OCI-LY1 (cell line): ENCODE measurements around the gene NCEH1.

Experiments used
- H2AFZ ChIP-seq: fragments of 200-600 bp; sonication (generic), shearing (Covaris generic); 2 replicates; pipeline ENCODE4 v1.6.0; 2014; ENCODE audit warnings: antibody characterized with exemption, mild to moderate bottlenecking, low read length
- H3F3A ChIP-seq: fragments of 200-600 bp; sonication (generic), shearing (Covaris generic); 2 replicates; pipeline ENCODE4 v1.6.0; 2014; ENCODE audit warnings: mild to moderate bottlenecking, antibody characterized with exemption, low read length, moderate library complexity; ENCODE audit not compliant: insufficient read depth
- H3K27ac ChIP-seq: fragments of 200-600 bp; sonication (generic); 2 replicates; pipeline ENCODE4 v1.5.1; 2014; ENCODE audit warnings: low read length, mixed run types, mild to moderate bottlenecking, low read depth; ENCODE audit not compliant: poor library complexity, severe bottlenecking
- H3K27me3 ChIP-seq: fragments of 200-600 bp; sonication (generic); 2 replicates; pipeline ENCODE4 v1.6.0; 2014; ENCODE audit warnings: antibody characterized with exemption, mild to moderate bottlenecking, low read length, moderate library complexity; ENCODE audit not compliant: insufficient read depth
- H3K36me3 ChIP-seq: fragments of 200-600 bp; sonication (generic); 2 replicates; pipeline ENCODE4 v1.6.1; 2014; ENCODE audit warnings: mild to moderate bottlenecking, antibody characterized with exemption, low read length, moderate library complexity, mixed read lengths; ENCODE audit not compliant: insufficient read depth
- H3K4me1 ChIP-seq: fragments of 200-600 bp; sonication (generic); 2 replicates; pipeline ENCODE4 v1.5.1; 2014; ENCODE audit warnings: mild to moderate bottlenecking, low read length, moderate library complexity; ENCODE audit not compliant: insufficient read depth, severe bottlenecking
- H3K4me2 ChIP-seq: fragments of 200-600 bp; sonication (generic), shearing (Covaris generic); 2 replicates; pipeline ENCODE4 v1.6.1; 2014; ENCODE audit warnings: low read length
- H3K4me3 ChIP-seq: fragments of 200-600 bp; sonication (generic); 2 replicates; pipeline ENCODE4 v1.5.1; 2014; ENCODE audit warnings: low read length, low read depth, mild to moderate bottlenecking, mixed read lengths; ENCODE audit not compliant: poor library complexity, severe bottlenecking
- H3K79me2 ChIP-seq: fragments of 200-600 bp; shearing (Covaris generic); 2 replicates; pipeline ENCODE4 v1.6.1; 2016; ENCODE audit warnings: mixed run types, low read length, mixed read lengths; ENCODE audit not compliant: insufficient read depth
- H3K9ac ChIP-seq: fragments of 200-600 bp; sonication (generic), shearing (Covaris generic); 2 replicates; pipeline ENCODE4 v1.6.1; 2014; ENCODE audit warnings: mild to moderate bottlenecking, low read length, mixed read lengths
- H3K9me2 ChIP-seq: fragments of 200-600 bp; sonication (generic), shearing (Covaris generic); 2 replicates; pipeline ENCODE4 v1.6.1; 2014; ENCODE audit warnings: low read depth, mild to moderate bottlenecking, low read length, mixed read lengths
- H3K9me3 ChIP-seq: fragments of 200-600 bp; shearing (Covaris generic); 2 replicates; pipeline ENCODE4 v1.6.1; 2014; ENCODE audit warnings: low read length, mixed read lengths
- H4K20me1 ChIP-seq: fragments of 200-600 bp; sonication (generic), shearing (Covaris generic); 2 replicates; pipeline ENCODE4 v1.6.0; 2016; ENCODE audit warnings: mild to moderate bottlenecking, low read length; ENCODE audit not compliant: insufficient read depth
- EZH2 ChIP-seq: fragments of 200-600 bp; sonication (generic), shearing (Covaris generic); IDR thresholded peaks from 2 replicates; pipeline ENCODE4 v1.8.0; 2017; ENCODE audit warnings: borderline replicate concordance, mixed run types, mild to moderate bottlenecking, antibody characterized with exemption, low read length, moderate library complexity, mixed read lengths
- TF ChIP-seq, protein P1 (sequence below): fragments of 200-600 bp; sonication (generic), shearing (Covaris generic); IDR thresholded peaks from 2 replicates; pipeline ENCODE4 v1.5.1; 2017; ENCODE audit warnings: mild to moderate bottlenecking, antibody characterized with exemption, low read length, moderate library complexity, mixed read lengths

NCEH1 gene

DNA sequence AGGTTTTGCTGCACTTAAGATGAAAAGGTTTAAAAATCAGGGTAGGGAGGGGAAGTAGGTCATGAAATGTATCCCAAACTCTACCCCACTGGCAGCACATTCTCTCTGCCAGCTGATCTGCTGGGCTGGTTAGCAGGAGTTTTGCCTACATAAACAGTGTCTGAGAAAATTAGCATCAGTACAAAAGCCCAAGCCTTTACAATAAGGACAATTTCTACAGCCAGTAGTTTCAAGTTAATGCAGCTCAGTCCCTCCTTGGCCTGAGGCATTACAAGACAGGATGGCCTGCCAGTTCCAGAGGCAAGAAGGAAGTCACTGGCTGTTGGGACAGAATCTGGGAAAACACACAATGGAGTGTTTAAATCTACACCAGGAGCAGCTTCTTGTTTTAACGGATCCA, 32.8 kb downstream of the NCEH1 start:
- no peaks in the 10 kb centered on the region for H3K79me2 ChIP-seq
- peak overlapping the region; percentile 16 for H3K4me3 ChIP-seq
- peaks cover 21% of the 10 kb centered on the region for H3K4me1 ChIP-seq
- peak overlapping the region; percentile 42 for H3K4me2 ChIP-seq
- TF ChIP-seq, protein P1, sequence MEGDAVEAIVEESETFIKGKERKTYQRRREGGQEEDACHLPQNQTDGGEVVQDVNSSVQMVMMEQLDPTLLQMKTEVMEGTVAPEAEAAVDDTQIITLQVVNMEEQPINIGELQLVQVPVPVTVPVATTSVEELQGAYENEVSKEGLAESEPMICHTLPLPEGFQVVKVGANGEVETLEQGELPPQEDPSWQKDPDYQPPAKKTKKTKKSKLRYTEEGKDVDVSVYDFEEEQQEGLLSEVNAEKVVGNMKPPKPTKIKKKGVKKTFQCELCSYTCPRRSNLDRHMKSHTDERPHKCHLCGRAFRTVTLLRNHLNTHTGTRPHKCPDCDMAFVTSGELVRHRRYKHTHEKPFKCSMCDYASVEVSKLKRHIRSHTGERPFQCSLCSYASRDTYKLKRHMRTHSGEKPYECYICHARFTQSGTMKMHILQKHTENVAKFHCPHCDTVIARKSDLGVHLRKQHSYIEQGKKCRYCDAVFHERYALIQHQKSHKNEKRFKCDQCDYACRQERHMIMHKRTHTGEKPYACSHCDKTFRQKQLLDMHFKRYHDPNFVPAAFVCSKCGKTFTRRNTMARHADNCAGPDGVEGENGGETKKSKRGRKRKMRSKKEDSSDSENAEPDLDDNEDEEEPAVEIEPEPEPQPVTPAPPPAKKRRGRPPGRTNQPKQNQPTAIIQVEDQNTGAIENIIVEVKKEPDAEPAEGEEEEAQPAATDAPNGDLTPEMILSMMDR = no peak
- no peak for TF ChIP-seq EZH2
- H2AFZ ChIP-seq = no peak overlapping the region
- no peaks in the 10 kb centered on the region for H3K9me3 ChIP-seq
- no peaks in the 10 kb centered on the region for H3K36me3 ChIP-seq
- no peaks in the 10 kb centered on the region for H3K27me3 ChIP-seq
- H3K27ac ChIP-seq = peak overlapping the region; percentile 81
- no peaks in the 10 kb centered on the region for H3K9me2 ChIP-seq
- no peaks in the 10 kb centered on the region for H4K20me1 ChIP-seq
- H3K9ac ChIP-seq = peak overlapping the region; percentile 17; the same call in 1 of the 2 replicates
- H3F3A ChIP-seq = no peaks in the 10 kb centered on the region

DNA sequence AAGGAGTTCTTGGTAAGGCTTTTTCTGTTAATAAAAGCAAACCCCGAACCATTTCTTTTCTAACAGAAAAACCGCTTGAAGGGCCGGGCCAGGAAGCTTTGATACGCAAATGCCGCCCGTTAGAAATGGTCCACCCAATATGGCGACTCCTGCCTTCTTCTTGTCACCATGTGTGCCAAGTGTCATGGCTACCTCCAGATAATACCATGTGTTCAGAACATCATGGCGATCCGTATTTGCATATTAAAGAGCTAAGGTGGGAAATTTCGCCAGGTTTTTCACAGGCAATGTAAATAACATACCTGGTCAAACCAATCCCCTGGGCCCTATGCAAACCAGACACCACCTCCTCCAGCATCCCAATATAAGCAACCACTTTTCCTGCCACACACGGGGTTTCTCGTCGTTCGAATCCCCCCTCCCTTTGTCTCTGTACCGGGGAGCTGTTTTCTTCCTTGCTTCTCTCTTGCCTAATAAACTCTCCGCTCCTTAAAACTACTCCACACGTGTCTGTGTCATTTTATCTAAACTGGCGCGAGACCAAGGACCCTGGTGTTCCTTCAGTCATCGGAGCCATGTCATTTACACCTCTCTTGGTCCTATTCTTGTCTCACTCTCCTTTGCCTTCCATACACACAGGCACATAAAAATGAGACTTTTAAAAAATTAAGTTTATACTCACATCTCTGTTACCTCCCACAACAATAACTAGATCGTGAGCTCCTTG, 34.5 kb downstream of the NCEH1 start:
- no peaks in the 10 kb centered on the region for H3K9me3 ChIP-seq
- H3K36me3 ChIP-seq = no peaks in the 10 kb centered on the region
- no peaks in the 10 kb centered on the region for H3F3A ChIP-seq
- no peak for TF ChIP-seq EZH2
- TF ChIP-seq, protein P1 = no peak
- peaks cover 21% of the 10 kb centered on the region for H3K4me1 ChIP-seq
- peak overlapping the region; percentile 81 for H3K27ac ChIP-seq
- no peaks in the 10 kb centered on the region for H3K9me2 ChIP-seq
- H3K4me3 ChIP-seq = no peak overlapping the region
- no peak overlapping the region for H3K4me2 ChIP-seq
- no peaks in the 10 kb centered on the region for H3K27me3 ChIP-seq
- no peak overlapping the region for H2AFZ ChIP-seq
- H3K9ac ChIP-seq = peak overlapping the region; percentile 3; the same call in 1 of the 2 replicates
- H4K20me1 ChIP-seq = no peaks in the 10 kb centered on the region
- no peaks in the 10 kb centered on the region for H3K79me2 ChIP-seq

DNA sequence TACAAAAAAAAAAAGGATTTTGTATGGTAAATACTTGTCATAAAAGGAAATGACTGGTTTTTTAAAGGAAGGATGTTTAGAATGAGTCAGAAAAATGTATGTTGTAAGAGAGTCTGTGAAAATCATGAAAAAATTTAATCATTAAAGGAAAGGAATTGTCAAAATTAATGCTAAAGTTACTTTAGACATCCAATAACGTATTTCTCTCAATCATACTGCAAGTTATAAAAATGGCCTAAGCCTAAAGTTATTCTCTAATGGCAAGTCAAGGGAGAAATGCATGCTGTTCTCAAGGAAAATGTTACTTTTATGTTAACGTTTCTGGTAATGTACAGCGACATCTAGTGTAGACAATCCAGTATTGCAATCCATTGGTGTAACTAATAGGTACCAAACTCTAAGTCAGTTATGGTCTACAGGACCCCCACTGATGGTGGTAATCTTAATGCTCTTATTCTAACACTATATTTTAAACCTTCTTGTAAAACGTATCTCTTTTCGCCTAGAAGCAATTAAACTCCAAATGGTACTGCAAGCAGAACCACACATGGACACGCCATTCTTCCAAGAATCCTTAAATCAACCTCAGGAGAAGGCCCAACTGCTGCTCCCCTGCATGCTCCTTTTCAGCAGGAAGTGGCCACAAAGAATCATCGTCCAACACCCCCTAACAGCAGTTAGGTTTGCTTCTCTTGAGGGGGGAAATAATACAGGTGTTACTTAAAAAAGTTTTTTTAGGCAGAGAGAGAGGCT, 35.2 kb downstream of the NCEH1 start:
- H3F3A ChIP-seq = no peaks in the 10 kb centered on the region
- H3K9me3 ChIP-seq = no peaks in the 10 kb centered on the region
- H3K9ac ChIP-seq = no peak overlapping the region
- no peaks in the 10 kb centered on the region for H3K79me2 ChIP-seq
- H3K4me1 ChIP-seq = peaks cover 21% of the 10 kb centered on the region
- H3K9me2 ChIP-seq = no peaks in the 10 kb centered on the region
- H3K27ac ChIP-seq = no peak overlapping the region
- no peak overlapping the region for H3K4me2 ChIP-seq
- TF ChIP-seq, protein P1 = peak; percentile 94
- TF ChIP-seq EZH2 = no peak
- H4K20me1 ChIP-seq = no peaks in the 10 kb centered on the region
- H3K4me3 ChIP-seq = no peak overlapping the region
- H3K27me3 ChIP-seq = no peaks in the 10 kb centered on the region
- no peaks in the 10 kb centered on the region for H3K36me3 ChIP-seq
- H2AFZ ChIP-seq = no peak overlapping the region
